NCI-H2227 (cell line): ENCODE results near the gene CCL3.
A peak's percentile ranks its signal among the peaks of the same experiment; 100 is the strongest.
"Not testable (repeated sequence)": the region's sequence is repeated elsewhere in the genome, so short reads cannot be mapped to it uniquely, and the experiment has no call there.

ENCODE experiments used
- DNase-seq: peaks from one replicate; lab custom pipeline; 2025; ENCODE audit not compliant: unreplicated experiment; lab: John Stamatoyannopoulos, UW

The CCL3 gene

DNA sequence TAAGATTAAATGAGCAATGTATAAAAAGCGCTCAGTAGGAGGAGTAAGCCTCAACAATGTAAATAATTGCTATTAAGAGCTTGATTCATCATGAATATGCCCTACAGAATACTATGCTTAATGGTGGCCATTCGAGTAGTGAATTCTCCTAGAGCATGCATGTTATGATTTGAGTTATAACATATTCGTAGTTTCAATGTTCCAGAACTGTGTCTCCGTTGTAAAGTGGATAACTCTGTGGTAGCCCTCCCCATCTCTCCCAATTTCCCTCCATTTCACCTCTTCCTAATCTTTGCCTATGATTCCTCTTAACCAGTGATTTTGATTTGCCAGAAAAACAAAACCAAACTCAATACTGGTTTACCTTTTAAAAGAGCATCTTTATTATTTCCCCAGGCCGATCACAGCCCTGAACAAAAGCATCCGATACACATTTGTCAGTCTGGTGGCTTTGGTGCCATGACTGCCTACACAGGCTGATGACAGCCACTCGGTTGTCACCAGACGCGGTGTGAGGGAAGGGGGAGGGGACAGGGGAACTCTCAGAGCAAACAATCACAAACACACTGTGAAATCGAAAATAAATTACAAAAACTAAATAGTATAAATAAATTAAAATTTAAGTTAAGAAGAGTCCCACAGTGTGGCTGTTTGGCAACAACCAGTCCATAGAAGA is 1.9 kb downstream of the CCL3 start:
- not testable (repeated sequence) for DNase-seq

DNA sequence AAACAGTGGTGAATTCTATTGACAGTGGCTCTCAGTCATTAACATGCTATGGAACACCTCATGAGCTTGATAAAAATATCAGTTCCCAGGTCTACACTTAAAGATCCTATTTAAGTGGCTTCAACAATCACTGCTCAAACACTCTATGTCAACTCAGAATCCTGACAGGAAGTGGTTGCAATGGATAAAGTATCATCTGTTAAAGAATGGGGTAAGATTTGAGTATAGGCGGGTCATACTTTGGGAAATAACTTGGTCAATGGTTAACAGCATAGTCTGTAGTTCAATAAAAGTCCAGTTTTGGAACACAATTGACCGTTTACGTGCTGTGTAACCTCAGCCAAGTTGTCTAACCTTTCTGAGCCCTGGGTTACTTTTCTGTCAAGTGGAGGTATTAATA is 2.5 kb downstream of the CCL3 start:
- not testable (repeated sequence) for DNase-seq

DNA sequence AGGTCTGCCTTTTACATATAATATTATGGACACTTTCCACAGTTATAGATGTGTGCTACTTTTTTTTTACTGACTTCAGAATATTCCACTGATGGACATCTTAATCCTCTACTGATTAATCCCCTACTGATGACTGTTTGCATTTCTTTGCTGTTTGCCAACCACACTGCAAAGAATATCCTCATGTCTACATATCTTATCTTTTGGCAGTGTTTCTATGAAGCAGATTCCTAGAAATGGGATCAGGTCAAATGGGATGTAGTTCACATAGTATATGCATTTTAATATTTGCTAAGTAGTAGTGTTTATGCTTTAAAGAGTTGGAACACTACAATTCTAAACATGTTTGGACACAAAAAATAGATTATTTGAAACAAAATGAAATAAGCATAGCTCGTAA is 3.2 kb downstream of the CCL3 start:
- DNase-seq, result no peak

DNA sequence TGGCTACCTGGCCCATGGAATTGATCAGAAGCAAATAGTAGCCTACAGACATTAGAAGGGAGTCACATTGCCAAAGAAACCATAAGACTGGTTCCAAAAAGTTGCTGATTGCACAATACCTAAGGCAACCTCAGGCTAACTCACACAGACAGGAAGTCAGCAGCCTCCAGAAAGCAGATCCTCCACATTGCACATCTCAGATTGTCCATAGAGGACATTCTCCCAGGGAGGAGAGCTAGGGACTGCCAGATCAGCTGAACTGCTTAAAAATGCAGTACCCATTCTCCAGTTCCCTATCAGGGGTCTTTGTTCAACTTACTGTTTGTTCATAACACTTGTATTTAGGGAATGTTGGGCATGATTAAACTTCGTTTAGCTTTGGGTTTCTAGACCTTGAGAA is 4.2 kb downstream of the CCL3 start:
- no peak for DNase-seq

DNA sequence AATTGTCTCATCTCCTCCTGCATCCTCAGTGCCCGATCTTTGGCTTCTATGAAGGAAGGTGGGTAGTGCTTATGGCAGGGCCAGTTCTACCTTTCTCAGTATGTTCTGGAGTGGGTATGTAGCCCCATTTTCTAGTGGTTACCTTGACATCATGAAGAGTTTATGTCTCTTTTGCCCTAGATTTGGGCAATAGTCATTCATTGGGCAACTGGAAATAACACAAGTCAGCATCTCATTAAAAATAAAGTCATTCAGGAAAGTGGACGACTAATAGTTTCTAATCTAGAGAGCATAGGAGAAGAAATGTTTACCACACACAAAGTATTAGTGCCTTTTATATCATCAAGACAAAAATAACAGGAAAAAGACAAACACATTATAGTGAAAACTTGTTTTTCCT is 6.3 kb downstream of the CCL3 start:
- DNase-seq, result not testable (repeated sequence)

DNA sequence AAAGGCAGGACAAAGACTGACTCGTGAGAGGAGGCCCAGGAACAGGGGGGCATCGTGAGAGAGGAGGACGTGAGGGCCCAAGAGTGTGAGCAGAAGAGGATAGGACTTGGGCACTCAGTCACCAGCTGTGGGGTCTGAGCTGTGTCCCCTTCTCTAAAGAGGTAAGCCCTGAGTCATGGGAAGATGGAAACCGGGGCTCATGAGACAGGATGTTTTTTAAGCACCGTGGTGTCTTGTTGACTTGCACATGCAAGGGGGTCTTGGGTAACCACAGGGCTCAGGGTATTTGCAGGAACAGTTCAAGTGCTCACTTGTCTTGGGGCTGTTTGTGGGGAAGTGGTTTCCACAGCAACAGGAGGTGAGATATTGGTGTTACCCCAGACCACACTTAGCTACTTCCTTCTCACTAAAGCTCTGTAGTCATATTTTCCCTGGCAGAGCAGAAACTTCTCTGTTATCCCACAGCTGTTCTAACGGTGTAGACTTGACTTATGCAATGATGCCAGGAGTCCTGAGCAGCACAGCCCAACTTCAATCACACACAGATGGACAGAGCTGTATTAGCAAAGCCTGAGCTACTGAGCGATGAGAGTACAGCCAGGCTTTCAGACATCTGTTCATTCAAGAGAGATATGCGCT is 7.3 kb downstream of the CCL3 start:
- DNase-seq, result not testable (repeated sequence)

DNA sequence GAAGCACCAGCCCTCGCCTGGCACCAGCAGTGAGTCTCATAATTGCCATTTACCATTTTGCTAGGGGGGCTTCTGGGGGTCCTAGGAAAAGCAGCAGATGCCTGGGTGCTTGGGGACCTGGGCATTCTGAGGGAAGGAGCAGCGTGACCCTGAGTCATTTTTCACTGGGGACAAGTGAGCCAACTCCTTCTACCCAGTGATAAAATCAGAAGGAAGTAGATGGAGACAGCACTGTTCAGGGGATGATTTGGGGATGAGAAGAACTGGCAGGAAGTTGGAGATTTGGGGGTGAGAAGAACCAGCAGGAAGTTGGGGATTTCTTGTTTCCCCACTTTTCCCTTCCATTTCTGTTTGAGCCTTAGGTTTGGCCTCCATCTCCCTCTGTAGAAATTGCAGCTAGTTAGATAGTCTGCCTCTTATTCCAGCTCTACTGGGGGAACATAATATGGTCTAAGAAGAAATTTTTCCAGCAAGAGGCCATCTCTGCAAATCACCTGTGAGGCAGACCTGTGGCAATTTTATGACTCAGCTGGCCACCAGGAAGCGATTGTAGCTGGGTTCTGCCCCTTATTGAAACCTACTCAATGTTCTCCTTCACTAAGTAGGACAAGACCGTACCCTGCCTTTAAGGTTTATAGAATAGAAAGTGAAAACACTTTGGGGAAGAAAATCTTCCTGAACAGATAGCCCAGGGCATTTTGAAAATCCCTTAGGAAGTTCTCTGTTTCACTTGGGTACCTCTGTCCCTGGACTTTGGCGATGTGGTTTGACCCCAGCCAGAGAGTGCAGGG is 8.1 kb downstream of the CCL3 start:
- not testable (repeated sequence) for DNase-seq

DNA sequence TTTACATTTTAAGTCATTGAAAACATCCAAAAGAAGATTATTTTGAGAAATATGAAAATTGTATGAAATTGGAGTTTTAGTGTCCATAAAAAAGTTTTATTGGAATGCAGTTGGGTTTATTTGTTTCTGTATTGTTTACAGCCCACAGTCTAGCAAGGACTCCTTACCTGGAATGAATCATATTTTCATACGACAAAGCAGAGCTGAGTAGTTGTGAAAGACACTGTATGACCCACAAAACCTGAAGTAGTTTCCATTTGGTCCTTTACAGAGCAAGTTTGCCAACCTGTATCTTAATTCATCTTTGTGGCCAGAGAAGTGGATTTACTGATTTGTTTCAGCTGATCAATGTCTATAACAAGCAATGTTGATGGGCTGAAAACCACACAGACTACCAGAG is 15.6 kb downstream of the CCL3 start:
- no peak for DNase-seq

DNA sequence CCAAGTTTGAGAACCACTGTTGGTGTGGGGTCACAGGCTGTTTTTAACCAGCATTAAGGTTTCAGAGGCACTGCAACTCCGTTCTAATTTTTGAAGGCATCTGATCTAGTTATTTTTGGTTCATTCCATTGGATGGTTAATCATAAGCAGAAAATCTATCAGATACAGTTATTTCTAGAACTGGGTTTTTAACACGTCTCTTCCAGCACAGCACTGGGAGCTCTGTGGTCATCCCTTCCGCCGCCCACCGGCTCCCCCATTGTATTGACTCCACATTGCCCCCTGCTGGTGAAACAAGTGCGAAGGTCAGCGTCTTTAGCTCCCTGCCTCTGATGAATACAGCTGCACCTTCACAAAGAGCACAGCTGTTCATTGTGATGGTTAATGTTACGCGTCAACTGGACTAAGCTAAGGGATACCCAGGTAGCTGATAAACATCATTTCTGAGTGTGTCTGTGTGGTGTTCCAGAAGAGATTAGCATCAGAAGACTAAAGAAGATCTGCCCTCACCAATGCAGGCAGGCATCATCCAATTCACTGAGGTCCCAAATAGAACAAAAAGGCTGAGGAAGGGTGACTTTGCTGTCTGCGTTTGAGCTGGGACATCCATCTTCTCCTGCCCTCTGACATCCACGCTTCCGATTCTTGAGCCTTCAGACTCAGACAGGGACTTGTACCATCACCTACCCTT is 17.4 kb downstream of the CCL3 start:
- peak; percentile 34 for DNase-seq

DNA sequence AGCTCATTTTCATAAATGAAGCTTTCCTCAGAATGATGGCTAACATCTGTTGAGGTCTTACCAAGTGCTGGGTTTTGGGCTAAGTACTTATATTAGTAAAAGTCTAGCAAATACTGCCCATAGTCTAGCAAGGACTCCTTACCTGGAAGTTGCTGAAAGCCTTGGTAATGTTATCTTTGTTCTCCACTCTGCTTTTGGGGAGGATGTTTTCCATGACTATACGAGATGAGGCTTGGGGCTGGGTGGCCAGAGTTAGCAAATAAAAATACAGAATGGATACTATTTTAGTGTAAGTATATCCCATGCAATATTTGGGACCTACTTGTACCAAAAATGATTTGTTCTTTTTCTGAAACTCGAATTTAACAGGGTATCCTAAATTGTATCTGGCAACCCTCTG is 18.2 kb downstream of the CCL3 start:
- DNase-seq, result no peak

DNA sequence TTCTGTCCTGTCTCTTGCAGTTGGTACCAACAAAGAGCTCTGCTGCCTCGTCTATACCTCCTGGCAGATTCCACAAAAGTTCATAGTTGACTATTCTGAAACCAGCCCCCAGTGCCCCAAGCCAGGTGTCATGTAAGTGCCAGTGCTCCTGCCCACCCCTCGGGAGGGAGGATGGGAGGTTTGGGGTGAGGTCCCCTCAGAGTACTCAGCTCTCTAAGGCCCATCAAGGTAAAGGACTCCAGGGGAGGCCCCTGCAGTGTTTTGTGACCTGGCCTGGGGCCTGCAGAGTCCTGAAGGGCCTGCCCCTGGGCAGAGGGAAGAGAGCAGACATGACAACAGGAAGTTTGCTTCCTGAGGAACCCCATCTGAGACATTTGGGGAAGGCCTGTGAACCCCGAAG is 19.5 kb downstream of the CCL3 start:
- no peak for DNase-seq

DNA sequence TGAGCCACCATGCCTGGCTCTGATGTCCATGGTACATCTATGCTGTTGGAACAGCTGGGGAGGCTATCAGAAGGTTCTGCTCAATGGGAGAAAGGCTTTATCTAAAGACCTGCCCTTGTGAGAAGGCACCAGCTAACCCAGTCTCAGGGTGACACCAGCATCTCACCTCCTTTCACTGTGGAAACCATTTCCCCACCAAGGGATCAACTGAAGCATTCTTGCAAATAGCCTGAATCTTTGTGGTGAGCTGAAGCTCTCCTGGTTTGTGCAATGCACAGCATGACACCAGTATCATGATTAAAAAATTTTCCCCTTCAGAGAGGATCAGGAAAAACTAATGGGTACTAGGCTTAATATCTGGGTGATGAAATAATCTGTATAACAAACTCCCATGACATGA is 20.8 kb downstream of the CCL3 start:
- DNase-seq, result no peak

DNA sequence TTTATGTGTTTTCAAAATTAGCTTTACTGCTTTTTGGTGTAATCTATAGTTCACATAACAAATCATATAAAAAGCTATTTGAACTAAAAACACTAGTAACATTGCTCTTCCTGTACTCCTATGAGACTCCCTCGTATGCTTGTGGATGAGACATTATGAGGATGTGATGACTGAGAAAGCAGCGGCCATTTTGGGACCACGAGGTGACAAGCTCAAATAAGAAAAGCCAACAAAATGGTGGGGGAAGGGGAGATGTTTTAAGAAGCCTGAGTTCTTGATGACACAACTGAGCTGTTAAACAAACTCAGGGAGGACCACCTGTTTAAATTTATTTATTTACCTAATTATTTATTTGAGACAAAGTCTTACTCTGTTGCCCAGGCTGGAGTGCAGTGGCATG is 21.4 kb downstream of the CCL3 start:
- no peak for DNase-seq

DNA sequence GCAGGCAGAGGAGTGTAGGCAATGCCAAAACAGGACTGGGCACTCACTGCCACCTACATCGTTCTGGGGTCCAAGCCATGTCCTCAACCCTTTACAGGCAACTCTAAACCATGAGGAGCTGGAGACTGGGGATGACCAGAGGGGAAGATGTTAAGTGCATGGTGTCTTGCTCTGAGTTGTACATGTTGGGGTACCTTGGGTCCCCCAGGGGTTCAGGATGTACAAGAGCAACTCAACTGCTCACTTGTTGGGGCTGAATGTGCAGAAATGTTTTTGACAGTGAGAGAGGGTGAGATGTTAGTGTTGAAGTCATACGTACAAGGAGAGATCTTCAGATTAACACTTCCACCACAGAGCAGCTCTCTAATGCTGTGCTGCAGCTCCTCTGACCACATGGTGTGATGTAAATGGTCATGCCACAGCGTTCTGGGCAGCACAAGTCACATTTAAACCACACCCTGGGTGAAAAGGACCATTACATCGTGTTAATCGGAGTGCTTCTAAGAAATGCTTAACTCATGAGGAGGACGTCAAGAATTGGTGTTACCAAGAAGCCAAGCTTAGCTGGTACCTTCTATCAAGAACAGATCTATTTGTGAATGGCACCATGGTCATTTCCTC is 23.5 kb downstream of the CCL3 start:
- no peak for DNase-seq

DNA sequence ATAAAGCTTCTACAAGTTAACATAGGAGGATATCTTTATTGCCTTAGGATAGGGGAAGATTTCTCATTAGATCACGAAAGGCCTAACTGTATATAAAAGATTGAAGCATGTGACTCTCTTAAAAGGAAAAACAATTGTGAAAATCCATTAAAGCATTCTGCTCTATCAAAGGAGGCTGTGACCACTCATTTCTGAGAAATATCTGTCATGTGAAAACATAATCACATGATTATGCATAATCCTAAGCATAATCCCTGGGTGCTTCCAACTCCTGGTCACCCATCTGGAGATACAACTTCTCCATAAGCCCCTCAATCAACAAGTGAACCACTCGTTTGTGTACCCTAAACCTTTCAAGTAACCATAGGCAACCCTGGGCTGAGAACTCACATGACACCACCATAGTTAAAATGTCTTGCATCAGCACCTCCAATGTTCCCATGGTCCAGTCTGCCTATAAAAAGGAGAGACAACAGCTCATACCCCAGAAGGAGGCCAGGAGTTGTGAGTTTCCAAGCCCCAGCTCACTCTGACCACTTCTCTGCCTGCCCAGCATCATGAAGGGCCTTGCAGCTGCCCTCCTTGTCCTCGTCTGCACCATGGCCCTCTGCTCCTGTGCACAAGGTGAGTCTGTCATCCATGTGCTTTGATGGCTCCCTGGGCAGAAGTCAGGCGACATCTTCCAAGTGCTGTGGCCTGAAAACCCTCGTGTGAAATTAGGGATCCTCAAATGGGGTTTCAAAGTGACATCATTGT is 26.0 kb downstream of the CCL3 start, which contains the start of gene CCL18:
CCL18 (plus strand) TSS at position 487 of the 756 bp plus-strand sequence; CDS start at position 558, 71 bp downstream.
- DNase-seq, result no peak

DNA sequence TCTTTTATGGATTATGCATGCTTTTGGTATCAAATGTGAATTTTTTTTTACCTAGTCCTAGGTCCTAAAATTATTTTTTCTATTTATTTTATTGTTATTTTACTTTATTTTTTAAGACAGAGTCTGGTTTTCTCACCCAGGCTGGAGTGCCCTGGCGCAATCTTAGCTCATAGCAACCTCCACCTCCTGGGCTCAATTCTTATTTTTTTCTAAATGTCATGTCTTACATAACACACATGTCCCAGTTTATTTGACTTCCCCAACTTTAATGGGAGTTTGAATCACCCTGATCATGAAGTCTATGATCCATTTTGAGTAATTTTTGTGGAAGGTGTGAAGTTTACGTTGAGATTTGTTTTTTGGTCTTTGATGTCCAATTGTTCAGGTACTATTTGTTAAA is 29.1 kb downstream of the CCL3 start:
- DNase-seq, result no peak

DNA sequence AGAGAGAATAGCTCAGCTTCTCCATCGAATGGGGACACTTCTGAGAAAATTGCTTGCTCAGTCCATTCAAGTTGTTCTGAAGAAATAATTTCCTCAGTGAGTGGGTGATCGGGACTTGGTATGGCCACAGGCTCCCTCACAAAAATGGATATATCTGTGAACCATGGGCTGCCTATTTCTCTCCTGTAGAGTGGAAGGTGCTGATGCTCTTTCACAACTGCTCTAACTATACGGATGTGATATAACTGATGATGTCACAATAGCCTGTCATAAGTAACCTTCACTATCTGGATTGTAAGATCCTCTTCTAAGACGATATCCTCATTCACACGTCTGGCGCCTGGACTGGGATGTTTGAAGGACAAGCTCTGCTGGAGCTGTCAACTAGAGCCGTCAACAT is 30.5 kb downstream of the CCL3 start:
- no peak for DNase-seq

DNA sequence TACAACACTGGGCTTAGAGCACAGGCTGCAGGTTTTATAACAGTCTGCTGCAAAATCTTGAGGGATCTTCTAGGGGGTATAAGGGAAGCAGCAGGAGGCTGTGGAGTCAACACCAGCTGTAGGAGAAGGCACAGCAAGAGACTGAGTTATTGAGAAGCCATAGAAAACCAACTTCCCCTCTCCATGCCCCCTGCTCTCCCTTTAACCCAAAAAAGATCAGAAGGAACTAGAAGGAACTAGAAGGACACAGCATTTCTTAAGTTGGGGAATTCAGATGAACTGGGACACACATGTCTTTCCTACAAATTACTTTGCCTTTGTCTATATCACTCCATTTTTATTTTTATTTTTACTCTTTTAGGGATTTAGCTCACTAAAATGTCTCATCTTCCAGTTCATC is 32.0 kb downstream of the CCL3 start:
- DNase-seq, result no peak

DNA sequence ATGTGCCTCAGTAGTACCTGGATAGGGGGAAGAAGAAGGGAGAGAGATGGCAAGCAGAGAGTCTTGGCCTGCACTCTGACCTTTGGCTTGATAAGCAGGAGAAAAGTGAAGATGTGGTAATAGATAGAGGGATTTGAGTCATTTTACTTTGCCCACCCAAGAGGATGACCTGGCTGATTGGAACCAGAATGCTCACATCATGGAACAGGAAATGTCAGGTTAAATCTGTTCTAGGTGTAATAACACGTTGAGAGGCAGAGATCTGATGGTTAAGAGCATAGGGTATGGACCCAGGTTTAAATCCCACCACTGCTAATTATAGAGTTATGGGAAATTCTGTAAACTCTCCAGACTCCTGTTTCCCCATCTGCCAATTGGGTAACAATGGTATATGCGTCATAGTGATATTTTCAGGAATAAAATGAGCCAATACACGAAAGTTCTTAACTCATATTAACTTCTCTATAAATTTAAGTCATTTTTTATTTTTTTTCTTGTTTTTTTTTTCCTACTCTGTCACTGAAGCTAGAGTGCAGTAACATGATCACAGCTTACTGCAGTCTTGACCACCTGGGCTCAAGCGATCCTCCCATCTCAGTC is 33.9 kb downstream of the CCL3 start:
- no peak for DNase-seq

DNA sequence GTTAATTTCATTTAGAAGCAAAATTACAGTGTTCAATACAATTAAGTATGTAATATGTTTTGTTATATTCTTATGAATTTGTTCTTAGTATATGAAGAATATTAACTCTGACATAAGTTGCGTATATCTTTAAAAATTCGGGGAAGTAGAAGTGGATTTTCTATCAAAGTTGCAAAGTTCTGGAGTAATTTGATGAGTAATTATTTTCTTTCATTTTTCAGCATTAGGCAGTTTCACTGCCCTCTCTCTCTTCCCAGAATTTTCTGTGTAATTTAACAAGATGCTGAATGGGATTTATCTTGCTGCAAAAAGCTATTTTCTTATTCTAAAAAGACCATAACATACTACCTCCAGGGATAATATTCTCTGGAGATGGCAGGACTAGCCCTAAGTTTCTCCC is 34.8 kb downstream of the CCL3 start:
- DNase-seq, result no peak
